Adrenal gland (tissue), 5 donors: ENCODE measurements around the gene ZNRF3.

Source experiments
- CTCF ChIP-seq, 6 experiments: fragments of 450-650 bp in 4 of 6; fragments of 200-600 bp in 2 of 6; sonication (generic) in 1 of 6; IDR thresholded peaks; 1 replicate in 5 of 6; 2 replicates in 1 of 6; pipeline versions ENCODE4 v1.5.1 to v1.8.0; 2016 to 2021; ENCODE audit warnings: antibody characterized with exemption in 6 of 6, mild to moderate bottlenecking in 2 of 6, moderate library complexity in 1 of 6
- POLR2A ChIP-seq, 2 donors: fragments of 450-650 bp; IDR thresholded peaks; one replicate each; pipeline ENCODE4 v1.6.1; 2017; ENCODE audit warnings: antibody characterized with exemption in 2 of 2, mild to moderate bottlenecking in 2 of 2, moderate library complexity in 1 of 2
- donor health status: DM: no; HTN: no; CAD: no.

- TF ChIP-seq POLR2A (IDR thresholded peaks at IDR 0.05), result no peak
- no peak for TF ChIP-seq CTCF (IDR thresholded peaks at IDR 0.05)
These were observed 26.0 kb downstream of the ZNRF3 start for GRCh38 chr22:28909375-28909774.
